ENCODE data around the gene CHPF. TPM values are rescaled to one million over a fixed set of nuclear protein-coding genes. Genes with fewer than 3 reads are reported as not detected.

CHPF gene
- total RNA-seq, 1 experiment from 2014 or later: 228 TPM

DNA sequence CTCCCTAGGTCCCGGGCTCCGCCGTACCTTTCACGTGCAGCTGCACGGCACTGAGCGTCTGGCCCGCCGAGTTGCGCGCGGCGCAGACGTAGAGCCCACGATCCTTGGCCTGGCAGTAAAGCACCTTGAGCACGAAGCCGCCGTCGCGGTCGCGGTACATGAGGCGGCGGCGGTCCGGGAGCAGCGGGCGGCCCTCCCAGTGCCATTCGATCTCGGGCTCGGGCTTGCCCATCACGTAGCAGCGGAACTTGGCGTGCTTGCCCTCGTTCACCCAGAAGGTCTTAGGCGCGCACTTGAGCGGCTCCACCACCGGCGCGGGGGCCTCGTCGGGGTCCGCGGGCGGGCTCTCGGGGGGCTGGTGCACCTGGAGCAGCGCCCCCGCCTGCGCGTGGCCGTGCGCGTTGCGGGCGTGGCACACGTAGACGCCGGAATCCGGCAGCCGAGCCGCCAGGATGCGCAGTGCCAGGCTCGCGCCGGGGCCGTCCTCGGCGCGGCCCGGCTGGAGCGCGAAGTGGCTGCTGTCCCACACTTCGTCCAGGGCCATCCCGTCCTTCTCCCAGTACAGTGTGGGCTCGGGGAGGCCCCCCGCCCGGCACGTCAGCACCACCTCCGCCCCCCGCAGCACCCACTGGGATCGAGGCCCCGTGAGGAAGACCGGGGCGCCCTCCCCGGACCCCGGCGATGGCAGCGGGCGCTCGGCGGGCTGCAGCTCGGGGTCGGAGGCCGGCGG lies 26.8 kb upstream of the CHPF start:
- Histone ChIP-seq H3K27ac (ENCODE audit: low read depth, low read length) (no peak overlapping the region), H3K4me2 (ENCODE audit: low read length) (no peak overlapping the region), H2AFZ (ENCODE audit: low read depth, low read length, poor library complexity, severe bottlenecking) (no peak overlapping the region), H3K36me3 (ENCODE audit: control insufficient read depth in 1 of 2, insufficient read depth in 2 of 2, low read length in 2 of 2) (no peaks in the 10 kb centered on the region), H3K9me3 (ENCODE audit: control insufficient read depth in 1 of 2, insufficient read depth in 1 of 2, low read depth in 1 of 2, low read length in 2 of 2) (no peaks in the 10 kb centered on the region), H3K9me2 (ENCODE audit: insufficient read depth) (no peaks in the 10 kb centered on the region), H3K4me3 (replicated peaks in 1 of 2; ENCODE audit: low read depth in 1 of 2, low read length in 2 of 2) (no peak overlapping the region), H3K9ac (ENCODE audit: low read length) (no peak overlapping the region), H3K4me1 (ENCODE audit: control insufficient read depth in 1 of 2, insufficient read depth in 2 of 2, low read length in 2 of 2) (no peaks in the 10 kb centered on the region), H3K79me2 (ENCODE audit: insufficient read depth, low read length) (no peaks in the 10 kb centered on the region), H4K20me1 (ENCODE audit: insufficient read depth) (no peaks in the 10 kb centered on the region), H3K27me3 (ENCODE audit: insufficient read depth, low read length) (no peaks in the 10 kb centered on the region)
- intact Hi-C loops (cut with micrococcal nuclease): no loop called here
- DNase-seq (ENCODE audit: low read depth, low spot score) (no peak), ATAC-seq (no peak)
- TF ChIP-seq POLR2AphosphoS5 (IDR thresholded peaks at IDR 0.05; ENCODE audit: low read depth, low read length) (no peak), EGR1 (IDR thresholded peaks at IDR 0.05; ENCODE audit: low read depth) (no peak), ELF1 (IDR thresholded peaks at IDR 0.05; ENCODE audit: borderline replicate concordance, low read depth) (no peak)
- TF ChIP-seq, protein P1, sequence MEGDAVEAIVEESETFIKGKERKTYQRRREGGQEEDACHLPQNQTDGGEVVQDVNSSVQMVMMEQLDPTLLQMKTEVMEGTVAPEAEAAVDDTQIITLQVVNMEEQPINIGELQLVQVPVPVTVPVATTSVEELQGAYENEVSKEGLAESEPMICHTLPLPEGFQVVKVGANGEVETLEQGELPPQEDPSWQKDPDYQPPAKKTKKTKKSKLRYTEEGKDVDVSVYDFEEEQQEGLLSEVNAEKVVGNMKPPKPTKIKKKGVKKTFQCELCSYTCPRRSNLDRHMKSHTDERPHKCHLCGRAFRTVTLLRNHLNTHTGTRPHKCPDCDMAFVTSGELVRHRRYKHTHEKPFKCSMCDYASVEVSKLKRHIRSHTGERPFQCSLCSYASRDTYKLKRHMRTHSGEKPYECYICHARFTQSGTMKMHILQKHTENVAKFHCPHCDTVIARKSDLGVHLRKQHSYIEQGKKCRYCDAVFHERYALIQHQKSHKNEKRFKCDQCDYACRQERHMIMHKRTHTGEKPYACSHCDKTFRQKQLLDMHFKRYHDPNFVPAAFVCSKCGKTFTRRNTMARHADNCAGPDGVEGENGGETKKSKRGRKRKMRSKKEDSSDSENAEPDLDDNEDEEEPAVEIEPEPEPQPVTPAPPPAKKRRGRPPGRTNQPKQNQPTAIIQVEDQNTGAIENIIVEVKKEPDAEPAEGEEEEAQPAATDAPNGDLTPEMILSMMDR (IDR thresholded peaks at IDR 0.05 in 2 of 3, conservative IDR thresholded peaks at IDR 0.05 in 1 of 3; ENCODE audit: borderline replicate concordance in 1 of 3, insufficient read depth in 1 of 3, low read depth in 2 of 3, low read length in 2 of 3): no peak
- POLR2A ChIA-PET: no interaction called here
- no TSS peak for BruUV-seq (replicated peaks)
- RAD21 ChIA-PET (ENCODE audit: low non-redundant PET in 1 of 2, low total read pairs in 2 of 2, uncharacterized antibody in 2 of 2, unreplicated experiment in 2 of 2): no interaction called here
- CTCF ChIA-PET: interaction anchor here (1.5 kb wide), 1 partner anchor 10 kb away, joined by 6 read pairs; no protein-coding TSS in a partner anchor

DNA sequence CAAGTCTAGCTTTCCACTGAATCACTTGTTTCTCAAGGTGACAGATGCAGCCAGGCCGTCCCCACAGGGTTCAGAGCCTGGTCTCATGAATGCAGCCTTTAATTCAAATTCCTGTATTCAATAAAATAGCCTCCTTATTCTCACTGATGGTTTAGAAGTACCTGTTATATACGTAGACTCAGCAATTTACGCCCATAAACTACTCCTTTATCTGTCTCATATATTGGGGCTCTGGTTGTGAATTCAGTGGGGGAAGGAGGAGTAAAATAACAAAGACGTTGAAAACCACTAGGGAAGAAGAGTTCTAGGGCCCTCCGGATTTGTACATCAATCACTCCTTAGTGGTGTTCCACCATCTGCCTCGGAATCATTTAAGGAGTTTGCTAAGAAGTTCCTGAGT lies 26.0 kb upstream of the CHPF start:
- CTCF ChIA-PET: no interaction called here

More for the DNA sequence above, 26.0 kb upstream of the CHPF start:
- Histone ChIP-seq H3K4me2 (ENCODE audit: low read length) (no peak overlapping the region), H3K36me3 (ENCODE audit: control insufficient read depth in 1 of 2, insufficient read depth in 2 of 2, low read length in 2 of 2) (no peaks in the 10 kb centered on the region), H3K9me2 (ENCODE audit: insufficient read depth) (no peaks in the 10 kb centered on the region), H4K20me1 (ENCODE audit: insufficient read depth) (no peaks in the 10 kb centered on the region), H3K27me3 (ENCODE audit: insufficient read depth, low read length) (no peaks in the 10 kb centered on the region), H3K9ac (ENCODE audit: low read length) (no peak overlapping the region), H3K9me3 (ENCODE audit: control insufficient read depth in 1 of 2, insufficient read depth in 1 of 2, low read depth in 1 of 2, low read length in 2 of 2) (no peaks in the 10 kb centered on the region), H3K4me3 (replicated peaks in 1 of 2; ENCODE audit: low read depth in 1 of 2, low read length in 2 of 2) (no peak overlapping the region), H2AFZ (ENCODE audit: low read depth, low read length, poor library complexity, severe bottlenecking) (no peak overlapping the region), H3K27ac (ENCODE audit: low read depth, low read length) (no peak overlapping the region), H3K4me1 (ENCODE audit: control insufficient read depth in 1 of 2, insufficient read depth in 2 of 2, low read length in 2 of 2) (no peaks in the 10 kb centered on the region), H3K79me2 (ENCODE audit: insufficient read depth, low read length) (no peaks in the 10 kb centered on the region)
- RAD21 ChIA-PET (ENCODE audit: low non-redundant PET in 1 of 2, low total read pairs in 2 of 2, uncharacterized antibody in 2 of 2, unreplicated experiment in 2 of 2): no interaction called here
- no TSS peak for BruUV-seq (replicated peaks)
- intact Hi-C loops (cut with micrococcal nuclease): no loop called here
- POLR2A ChIA-PET: no interaction called here
- no peak for ATAC-seq
- no peak for DNase-seq (ENCODE audit: low read depth, low spot score)
- TF ChIP-seq, protein P2, sequence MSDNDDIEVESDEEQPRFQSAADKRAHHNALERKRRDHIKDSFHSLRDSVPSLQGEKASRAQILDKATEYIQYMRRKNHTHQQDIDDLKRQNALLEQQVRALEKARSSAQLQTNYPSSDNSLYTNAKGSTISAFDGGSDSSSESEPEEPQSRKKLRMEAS (IDR thresholded peaks at IDR 0.05): no peak
- no peak for TF ChIP-seq EGR1 (IDR thresholded peaks at IDR 0.05; ENCODE audit: low read depth)
- no peak for TF ChIP-seq CBX3 (IDR thresholded peaks at IDR 0.05; ENCODE audit: low read depth)
- TF ChIP-seq ELF1 (IDR thresholded peaks at IDR 0.05; ENCODE audit: borderline replicate concordance, low read depth): no peak
- TF ChIP-seq, protein P1 (IDR thresholded peaks at IDR 0.05 in 2 of 3, conservative IDR thresholded peaks at IDR 0.05 in 1 of 3; ENCODE audit: borderline replicate concordance in 1 of 3, insufficient read depth in 1 of 3, low read depth in 2 of 3, low read length in 2 of 3): no peak
- no peak for TF ChIP-seq FOSL1 (IDR thresholded peaks at IDR 0.05; ENCODE audit: low read depth)
- TF ChIP-seq SP1 (IDR thresholded peaks at IDR 0.05; ENCODE audit: low read depth): no peak
- TF ChIP-seq, protein P3, sequence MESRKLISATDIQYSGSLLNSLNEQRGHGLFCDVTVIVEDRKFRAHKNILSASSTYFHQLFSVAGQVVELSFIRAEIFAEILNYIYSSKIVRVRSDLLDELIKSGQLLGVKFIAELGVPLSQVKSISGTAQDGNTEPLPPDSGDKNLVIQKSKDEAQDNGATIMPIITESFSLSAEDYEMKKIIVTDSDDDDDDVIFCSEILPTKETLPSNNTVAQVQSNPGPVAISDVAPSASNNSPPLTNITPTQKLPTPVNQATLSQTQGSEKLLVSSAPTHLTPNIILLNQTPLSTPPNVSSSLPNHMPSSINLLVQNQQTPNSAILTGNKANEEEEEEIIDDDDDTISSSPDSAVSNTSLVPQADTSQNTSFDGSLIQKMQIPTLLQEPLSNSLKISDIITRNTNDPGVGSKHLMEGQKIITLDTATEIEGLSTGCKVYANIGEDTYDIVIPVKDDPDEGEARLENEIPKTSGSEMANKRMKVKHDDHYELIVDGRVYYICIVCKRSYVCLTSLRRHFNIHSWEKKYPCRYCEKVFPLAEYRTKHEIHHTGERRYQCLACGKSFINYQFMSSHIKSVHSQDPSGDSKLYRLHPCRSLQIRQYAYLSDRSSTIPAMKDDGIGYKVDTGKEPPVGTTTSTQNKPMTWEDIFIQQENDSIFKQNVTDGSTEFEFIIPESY (IDR thresholded peaks at IDR 0.05; ENCODE audit: extremely low read depth, insufficient replicate concordance, low read length): no peak
- TF ChIP-seq POLR2A (IDR thresholded peaks at IDR 0.05; ENCODE audit: borderline replicate concordance, extremely low read depth, insufficient read depth, insufficient read length): no peak
- TF ChIP-seq ZFX (IDR thresholded peaks at IDR 0.05): no peak
- no peak for TF ChIP-seq EZH2 (IDR thresholded peaks at IDR 0.05)
- TF ChIP-seq EZH2phosphoT487 (IDR thresholded peaks at IDR 0.05; ENCODE audit: borderline replicate concordance): no peak

All from HCT116 (cell line).